K562 treated with DMSO at 1 percent for 4 hours (cell line): Measurements from ENCODE around the gene ZFP14. TPM values are rescaled to one million over a fixed set of nuclear protein-coding genes. Genes with fewer than 3 reads are reported as not detected.

Experiments
- total RNA-seq: library from RNA; unstranded; fragments of 300-600 nt; gene quantifications from 2 replicates; pipeline ENCODE4 v1.2.3, GENCODE V29; 2022; ENCODE audit not compliant: insufficient read depth

Gene ZFP14
- 0.19 and 0.25 TPM in 2 replicates for total RNA-seq

DNA sequence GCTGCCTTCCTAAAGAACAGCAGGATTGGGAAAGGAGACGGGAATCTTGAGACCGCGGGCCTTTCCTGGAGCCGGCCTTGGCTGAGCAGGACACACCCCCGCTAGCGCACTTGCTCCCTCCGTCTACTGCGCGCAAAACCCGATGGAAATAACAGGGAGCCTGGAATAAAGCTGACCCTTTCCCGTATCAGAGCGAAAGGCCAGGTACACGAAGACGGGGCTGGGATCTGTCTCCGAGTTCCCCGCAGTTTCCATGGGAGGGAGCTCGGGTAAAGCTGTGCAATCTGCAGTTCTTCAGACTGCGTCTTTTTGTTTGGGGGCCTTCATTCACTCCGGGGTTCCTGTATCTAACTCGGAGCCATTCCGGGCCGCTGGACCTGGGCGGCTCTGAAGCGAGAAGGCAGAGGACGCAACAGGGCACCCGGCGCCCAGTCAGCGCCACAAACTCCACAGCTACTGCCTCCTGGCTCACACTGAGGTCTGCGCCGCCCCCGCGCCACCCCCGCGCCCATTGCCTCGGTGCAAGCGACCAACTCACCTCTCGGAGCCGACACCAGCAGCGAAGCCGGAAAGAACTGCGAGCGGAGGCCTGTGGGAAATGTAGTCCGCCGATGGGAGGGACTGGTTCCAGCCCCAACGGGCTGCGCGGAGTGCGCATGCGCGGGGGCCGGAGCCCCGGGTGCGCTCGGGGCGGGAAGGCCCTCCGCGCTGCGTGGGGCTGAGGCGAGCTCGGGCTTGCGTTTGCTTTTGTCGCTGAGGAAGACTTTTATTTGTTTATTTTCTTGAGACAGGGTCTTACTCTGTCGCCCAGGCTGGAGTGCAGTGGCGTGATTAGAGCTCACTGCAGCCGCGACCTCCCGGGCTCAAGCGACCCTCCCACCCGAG, at the start of gene ZFP14:
Gene ZFP14, minus strand, starts transcription at position 577 of the 885 bp plus-strand sequence. CDS start 11,309 bp downstream, outside the sequence.

GRCh38 chr19:36418287-36419001, 39.4 kb upstream of the ZFP14 start, which contains the start of gene ZFP82:
Gene ZFP82 (minus strand): TSS chr19:36418644. CDS start chr19:36409789, 8,855 bp downstream.

Other genes with a start within 250 kb of the ZFP14 start
- gene CAPNS1, start 239.1 kb downstream of the ZFP14 start, total RNA-seq = 225 and 256 TPM in 2 replicates
- gene COX7A1, start 226.8 kb downstream of the ZFP14 start, total RNA-seq = not detected in 2 replicates
- 0.41 TPM in 1 of 2 replicates, not detected in the other for gene ZNF565, start 164.5 kb downstream of the ZFP14 start, total RNA-seq
- gene ZNF146, start 164.1 kb downstream of the ZFP14 start, total RNA-seq = 50.3 and 54.2 TPM in 2 replicates
- 0.81 and 1.5 TPM in 2 replicates for gene ZFP82, start 39.4 kb upstream of the ZFP14 start, total RNA-seq
- gene ZNF566, start 110.4 kb upstream of the ZFP14 start, total RNA-seq = 4.1 and 9.2 TPM in 2 replicates
- gene ZNF260, start 149.1 kb upstream of the ZFP14 start, total RNA-seq = 2.7 and 3.4 TPM in 2 replicates
- 1.9 and 3.1 TPM in 2 replicates for gene ZNF529, start 194.1 kb upstream of the ZFP14 start, total RNA-seq
- 0.28 TPM in 1 of 2 replicates, not detected in the other for gene ZNF382, start 226.1 kb upstream of the ZFP14 start, total RNA-seq